HL-60 (cell line): Measurements from ENCODE around the gene C12orf56.

Experiments
- CTCF ChIP-seq: IDR thresholded peaks from one replicate; pipeline ENCODE4 v1.5.1; 2011; ENCODE audit warnings: low read length, control low read depth, inconsistent platforms; ENCODE audit not compliant: insufficient read depth
- GABPA ChIP-seq: IDR thresholded peaks from 2 replicates; pipeline ENCODE4 v1.6.1; 2012; ENCODE audit warnings: low read depth
- POLR2AphosphoS5 ChIP-seq: IDR thresholded peaks from 2 replicates; pipeline ENCODE4 v1.6.1; 2012; ENCODE audit warnings: low read depth
- SPI1 ChIP-seq: IDR thresholded peaks from 2 replicates; pipeline ENCODE4 v1.6.1; 2012; ENCODE audit warnings: low read depth, mild to moderate bottlenecking, borderline replicate concordance

GRCh38 chr12:64385468-64385867, 5.1 kb downstream of the C12orf56 start:
- no peak for TF ChIP-seq SPI1
- TF ChIP-seq POLR2AphosphoS5 = no peak
- TF ChIP-seq CTCF = no peak
- TF ChIP-seq GABPA = no peak
